ENCODE measurements around the gene PRXL2C.

DNA sequence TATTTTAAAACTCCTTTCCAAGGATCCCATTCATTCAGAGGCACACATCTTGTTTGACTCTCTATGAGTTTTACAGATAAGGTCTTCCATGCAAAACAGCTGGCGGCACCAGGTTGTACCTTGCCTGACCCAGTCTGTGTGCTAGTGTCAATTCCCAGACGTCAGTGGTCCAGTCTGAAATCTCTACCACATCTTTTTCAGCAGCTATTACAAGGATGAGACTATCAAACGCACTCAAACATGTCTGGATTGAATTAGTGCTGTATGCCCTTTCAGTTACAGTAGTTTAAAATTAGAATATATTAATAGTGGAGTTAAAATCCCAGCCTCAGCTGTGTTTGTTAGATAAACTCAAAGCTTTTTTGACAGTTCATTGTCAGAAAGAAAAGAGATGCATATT is 47.1 kb downstream of the PRXL2C start:
- TF ChIP-seq CTCF (conservative IDR thresholded peaks at IDR 0.05; ENCODE audit: low read length): no peak
- TF ChIP-seq EZH2phosphoT487 (IDR thresholded peaks at IDR 0.05; ENCODE audit: borderline replicate concordance, low read depth, low read length): no peak
